AG04450 (cell line): Measurements from ENCODE around the gene ROCK1. TPM values are rescaled to one million over a fixed set of nuclear protein-coding genes. Genes with fewer than 3 reads are reported as not detected.
A peak's percentile ranks its signal among the peaks of the same experiment; 100 is the strongest.

Experiments used
- CTCF ChIA-PET: fragments of 300-600, 350-600 bp; formaldehyde crosslinking; extraction: SDS; loops from one replicate; lab custom pipeline; 2022; ENCODE audit warnings: antibody characterized with exemption, inconsistent platforms; lab: Charles Lee
- POLR2A ChIA-PET: fragments of 350-600 bp; formaldehyde crosslinking; extraction: SDS; loops from one replicate; lab custom pipeline; 2021; ENCODE audit warnings: antibody characterized with exemption, inconsistent platforms; lab: Yijun Ruan, JAX
- DNase-seq: peaks from one replicate; pipeline ENCODE4 v3.0.0-alpha.2; 2011; ENCODE audit warnings: low read depth, low spot score
- H3K27ac ChIP-seq: one replicate; pipeline ENCODE4 v1.5.1; 2012; ENCODE audit warnings: low read depth, low read length, control low read depth
- H3K27me3 ChIP-seq: one replicate; pipeline ENCODE4 v1.6.0; 2012; ENCODE audit warnings: low read length; ENCODE audit not compliant: control insufficient read depth, insufficient read depth
- H3K4me3 ChIP-seq: 2 replicates; pipeline ENCODE4 v1.5.1; 2011; ENCODE audit warnings: mild to moderate bottlenecking, low read depth, low read length, control low read depth
- H3K9me3 ChIP-seq: 2 replicates; pipeline ENCODE4 v1.5.1; 2012; ENCODE audit warnings: low read length; ENCODE audit not compliant: control insufficient read depth, insufficient read depth
- polyA minus RNA-seq: library from RNA; depleted of rRNA, polyadenylated mRNA; stranded (reverse); fragments of >200 nt; gene quantifications from 2 replicates; pipeline ENCODE4 v1.2.3, GENCODE V29; 2011; rRNA and poly(A)+ RNA removed
- polyA plus RNA-seq: library from polyadenylated mRNA; depleted of rRNA; stranded (reverse); fragments of >200 nt; gene quantifications from 2 replicates; pipeline ENCODE4 v1.2.3, GENCODE V29; 2011; rRNA removed
- TF ChIP-seq, protein P1 (sequence below): IDR thresholded peaks from 2 replicates; pipeline ENCODE4 v1.5.1; 2011; ENCODE audit warnings: low read depth, low read length, control low read depth, inconsistent platforms

ROCK1 gene
- polyA plus RNA-seq (28.5 and 37.2 TPM in 2 replicates), polyA minus RNA-seq (21.8 and 49.8 TPM in 2 replicates)

DNA sequence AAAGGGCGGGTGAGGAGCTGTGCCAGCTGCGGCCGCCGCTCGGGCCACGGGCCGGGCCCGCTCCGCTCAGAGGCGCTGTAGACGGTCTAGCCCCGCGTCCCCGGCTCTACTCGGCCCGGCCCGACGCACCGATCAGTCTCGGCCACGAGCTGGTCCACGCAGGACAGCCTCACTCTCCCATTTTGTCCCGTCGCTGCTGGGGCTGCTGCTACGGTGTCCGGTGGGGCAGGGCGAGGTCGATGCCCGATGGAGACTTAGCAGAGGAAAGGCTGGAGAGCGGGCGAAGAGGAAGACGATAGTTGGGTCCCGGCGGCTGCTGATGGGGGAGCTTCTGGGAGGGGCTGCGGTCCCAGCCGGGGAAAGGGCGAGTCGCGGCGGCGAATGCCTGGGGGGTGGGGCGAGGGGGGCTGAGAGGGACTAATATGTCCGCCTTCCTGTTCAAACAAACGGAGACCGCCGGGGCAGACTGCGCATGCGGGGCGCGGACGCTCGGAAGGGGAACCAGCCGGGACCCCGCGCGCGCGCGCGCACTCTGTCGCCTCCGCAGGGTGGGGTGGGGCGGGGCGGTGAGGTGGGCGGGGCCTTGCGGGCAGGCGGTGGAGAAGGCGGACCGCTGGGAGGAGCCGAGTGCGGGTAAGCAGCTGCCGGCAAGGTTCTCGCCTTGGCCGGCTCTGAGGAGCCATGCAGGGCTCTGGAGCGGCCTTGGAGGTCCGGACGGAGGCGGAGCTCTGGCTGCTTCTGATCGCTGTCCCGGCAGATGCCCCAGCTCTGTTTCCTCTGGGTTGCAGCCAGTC, at the start of gene ROCK1:
TSS of gene ROCK1 (minus strand) at position 468 of the 794 bp plus-strand sequence. CDS start 903 bp downstream, outside the sequence.
- CTCF ChIA-PET, result interaction anchor here (0.6 to 1.3 kb wide), 4 partner anchors 17 to 76 kb away, joined by 3 to 5 read pairs (median 4); no protein-coding TSS in a partner anchor
- Histone ChIP-seq H3K27ac (peak within 1 kb of the TSS; percentile 94), H3K9me3 (no peaks in the 10 kb centered on the region; the same call in 1 of the 2 replicates), H3K4me3 (peak within 1 kb of the TSS; percentile 98), H3K27me3 (no peaks in the 10 kb centered on the region)
- POLR2A ChIA-PET, result interaction anchor here (0.6 to 2.1 kb wide), 11 partner anchors 11 to 123 kb away, joined by 3 to 28 read pairs (median 4); no protein-coding TSS in a partner anchor
- TF ChIP-seq, protein P1, sequence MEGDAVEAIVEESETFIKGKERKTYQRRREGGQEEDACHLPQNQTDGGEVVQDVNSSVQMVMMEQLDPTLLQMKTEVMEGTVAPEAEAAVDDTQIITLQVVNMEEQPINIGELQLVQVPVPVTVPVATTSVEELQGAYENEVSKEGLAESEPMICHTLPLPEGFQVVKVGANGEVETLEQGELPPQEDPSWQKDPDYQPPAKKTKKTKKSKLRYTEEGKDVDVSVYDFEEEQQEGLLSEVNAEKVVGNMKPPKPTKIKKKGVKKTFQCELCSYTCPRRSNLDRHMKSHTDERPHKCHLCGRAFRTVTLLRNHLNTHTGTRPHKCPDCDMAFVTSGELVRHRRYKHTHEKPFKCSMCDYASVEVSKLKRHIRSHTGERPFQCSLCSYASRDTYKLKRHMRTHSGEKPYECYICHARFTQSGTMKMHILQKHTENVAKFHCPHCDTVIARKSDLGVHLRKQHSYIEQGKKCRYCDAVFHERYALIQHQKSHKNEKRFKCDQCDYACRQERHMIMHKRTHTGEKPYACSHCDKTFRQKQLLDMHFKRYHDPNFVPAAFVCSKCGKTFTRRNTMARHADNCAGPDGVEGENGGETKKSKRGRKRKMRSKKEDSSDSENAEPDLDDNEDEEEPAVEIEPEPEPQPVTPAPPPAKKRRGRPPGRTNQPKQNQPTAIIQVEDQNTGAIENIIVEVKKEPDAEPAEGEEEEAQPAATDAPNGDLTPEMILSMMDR, result no peak
- DNase-seq, result peak; percentile 95

DNA sequence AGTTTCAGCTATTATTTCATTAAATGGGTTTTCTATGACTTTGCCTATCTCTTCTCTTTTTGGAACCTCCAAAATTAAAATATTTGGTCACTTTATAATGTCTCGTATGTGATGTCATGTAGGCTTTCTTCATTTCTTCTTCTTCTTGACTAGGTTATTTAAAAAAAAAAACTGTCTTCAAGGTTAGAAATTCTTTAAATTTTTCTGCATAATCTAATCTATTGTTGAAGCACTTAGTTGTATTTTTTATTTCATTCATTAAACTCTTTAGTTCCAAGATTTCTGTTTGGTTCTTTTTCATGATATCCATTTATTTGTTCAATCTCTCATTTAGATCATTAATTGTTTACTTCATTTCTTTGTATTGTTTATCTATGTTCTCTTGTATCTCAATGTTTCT, 43.8 kb upstream of the ROCK1 start:
- CTCF ChIA-PET, result interaction anchor here (1.4 kb wide), 1 partner anchor 25 kb away, joined by 5 read pairs; no protein-coding TSS in a partner anchor
- Histone ChIP-seq H3K27ac (no peak overlapping the region), H3K9me3 (peaks cover 9% of the 10 kb centered on the region), H3K27me3 (no peaks in the 10 kb centered on the region), H3K4me3 (no peak overlapping the region)
- POLR2A ChIA-PET, result no interaction called here
- TF ChIP-seq, protein P1, result no peak
- DNase-seq, result no peak

DNA sequence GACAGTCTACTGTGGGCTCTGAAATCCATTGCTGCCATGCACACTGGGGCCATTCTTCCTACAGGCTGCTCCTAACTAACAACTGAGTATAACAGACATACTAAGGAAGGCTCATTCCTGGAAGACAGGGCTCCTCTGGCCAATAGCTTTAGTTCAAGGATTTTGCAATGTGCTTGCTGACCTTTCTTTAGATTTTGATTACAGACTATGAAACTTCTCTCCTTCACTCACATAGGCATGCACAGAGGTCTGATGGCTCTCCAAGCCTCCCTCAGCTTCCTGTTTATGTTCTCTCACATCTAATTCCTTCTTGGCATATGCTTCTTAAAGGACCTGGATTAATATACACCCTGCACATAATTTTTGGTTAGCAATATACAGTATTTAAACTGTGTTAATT, 34.4 kb upstream of the ROCK1 start:
- POLR2A ChIA-PET, result interaction anchor here (1.4 kb wide), 1 partner anchor 18 kb away, joined by 10 read pairs; no protein-coding TSS in a partner anchor
- H3K27ac ChIP-seq, result no peak overlapping the region
- H3K27me3 ChIP-seq, result no peaks in the 10 kb centered on the region
- CTCF ChIA-PET, result interaction anchor here (0.8 kb wide), 1 partner anchor 455 kb away, joined by 3 read pairs; the partner anchor contains the start of gene ESCO1
- H3K4me3 ChIP-seq, result no peak overlapping the region
- TF ChIP-seq, protein P1, result no peak
- DNase-seq, result no peak
- H3K9me3 ChIP-seq, result peaks cover 4% of the 10 kb centered on the region; the same call in 1 of the 2 replicates

DNA sequence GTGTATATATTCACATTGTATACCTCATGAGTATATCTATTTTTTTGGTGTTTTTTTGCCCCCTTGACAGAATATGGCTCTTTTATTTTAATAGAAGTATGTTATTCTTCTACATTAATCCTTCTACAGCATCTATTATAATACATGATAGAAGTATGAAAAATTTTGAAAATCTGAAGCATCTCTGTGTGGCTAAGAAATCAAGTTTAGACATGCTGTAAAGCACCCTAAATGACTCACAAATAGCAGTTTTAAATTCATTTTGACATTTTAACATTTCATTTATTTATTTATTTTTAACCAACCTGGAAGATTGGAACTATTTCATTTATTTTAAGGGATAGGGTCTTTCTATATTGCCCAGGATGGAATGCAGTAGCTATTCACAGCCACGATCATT, 33.8 kb upstream of the ROCK1 start:
- peaks cover 4% of the 10 kb centered on the region; the same call in 1 of the 2 replicates for H3K9me3 ChIP-seq
- TF ChIP-seq, protein P1, result no peak
- no peak for DNase-seq
- POLR2A ChIA-PET, result interaction anchor here (1.4 kb wide), 1 partner anchor 18 kb away, joined by 10 read pairs; no protein-coding TSS in a partner anchor
- no peaks in the 10 kb centered on the region for H3K27me3 ChIP-seq
- no peak overlapping the region for H3K27ac ChIP-seq
- H3K4me3 ChIP-seq, result no peak overlapping the region
- CTCF ChIA-PET, result interaction anchor here (0.8 kb wide), 1 partner anchor 456 kb away, joined by 3 read pairs; the partner anchor contains the start of gene ESCO1
